BE2C (cell line): ENCODE data around the gene EPHA8.

Experiments
- DNase-seq: peaks from one replicate; pipeline ENCODE4 v3.0.0-alpha.2; 2020
- H3K27me3 ChIP-seq: fragments of 250-450 bp; sonication (Bioruptor Pico); 2 replicates; pipeline ENCODE4 v1.5.1; 2020; ENCODE audit warnings: mild to moderate bottlenecking
- H3K36me3 ChIP-seq: fragments of 250-450 bp; sonication (Bioruptor Pico); 2 replicates; pipeline ENCODE4 v1.5.1; 2020; ENCODE audit warnings: mild to moderate bottlenecking
- H3K4me1 ChIP-seq: fragments of 250-450 bp; sonication (Bioruptor Pico); 2 replicates; pipeline ENCODE4 v1.5.1; 2020
- H3K4me3 ChIP-seq: 2 replicates; pipeline ENCODE4 v1.5.1; 2011; ENCODE audit warnings: low read depth, low read length
- H3K9me3 ChIP-seq: fragments of 250-450 bp; sonication (Bioruptor Pico); 2 replicates; pipeline ENCODE4 v1.5.1; 2020
- TF ChIP-seq, protein P1 (sequence below): IDR thresholded peaks from 2 replicates; pipeline ENCODE4 v1.5.1; 2012; ENCODE audit warnings: mild to moderate bottlenecking, low read depth, low read length

The EPHA8 gene

GRCh38 chr1:22652881-22653316 lies 89.6 kb downstream of the EPHA8 start, which contains the start of gene C1QB:
C1QB (plus strand) TSS chr1:22653236; CDS start chr1:22659463, 6,227 bp downstream.
- H3K4me1 ChIP-seq: peaks cover 4% of the 10 kb centered on the region; the same call in 1 of the 2 replicates
- no peak within 1 kb of the TSS for H3K4me3 ChIP-seq
- no peaks in the 10 kb centered on the region for H3K27me3 ChIP-seq
- no peaks in the 10 kb centered on the region for H3K36me3 ChIP-seq
- H3K9me3 ChIP-seq: no peaks in the 10 kb centered on the region
- DNase-seq: no peak
- TF ChIP-seq, protein P1, sequence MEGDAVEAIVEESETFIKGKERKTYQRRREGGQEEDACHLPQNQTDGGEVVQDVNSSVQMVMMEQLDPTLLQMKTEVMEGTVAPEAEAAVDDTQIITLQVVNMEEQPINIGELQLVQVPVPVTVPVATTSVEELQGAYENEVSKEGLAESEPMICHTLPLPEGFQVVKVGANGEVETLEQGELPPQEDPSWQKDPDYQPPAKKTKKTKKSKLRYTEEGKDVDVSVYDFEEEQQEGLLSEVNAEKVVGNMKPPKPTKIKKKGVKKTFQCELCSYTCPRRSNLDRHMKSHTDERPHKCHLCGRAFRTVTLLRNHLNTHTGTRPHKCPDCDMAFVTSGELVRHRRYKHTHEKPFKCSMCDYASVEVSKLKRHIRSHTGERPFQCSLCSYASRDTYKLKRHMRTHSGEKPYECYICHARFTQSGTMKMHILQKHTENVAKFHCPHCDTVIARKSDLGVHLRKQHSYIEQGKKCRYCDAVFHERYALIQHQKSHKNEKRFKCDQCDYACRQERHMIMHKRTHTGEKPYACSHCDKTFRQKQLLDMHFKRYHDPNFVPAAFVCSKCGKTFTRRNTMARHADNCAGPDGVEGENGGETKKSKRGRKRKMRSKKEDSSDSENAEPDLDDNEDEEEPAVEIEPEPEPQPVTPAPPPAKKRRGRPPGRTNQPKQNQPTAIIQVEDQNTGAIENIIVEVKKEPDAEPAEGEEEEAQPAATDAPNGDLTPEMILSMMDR: no peak
